Measurements from ENCODE around the gene SMIM28. TPM values are rescaled to one million over a fixed set of nuclear protein-coding genes. Genes with fewer than 3 reads are reported as not detected.

The SMIM28 gene
- polyA plus RNA-seq, result 9.6 TPM
- long read RNA-seq, donor 1, partial matches to known transcripts, result 0 of 1 reads
- long read RNA-seq, donor 1, other reads (novel, unspliced or antisense), result 0 of 1 reads
- long read RNA-seq, donor 2, transcript SMIM28-201 (2 exons, 855 nt), result major isoform, 6 of 6 reads
- long read RNA-seq, donor 2, partial matches to known transcripts, result 0 of 6 reads
- long read RNA-seq, donor 2, other reads (novel, unspliced or antisense), result 0 of 6 reads
- long read RNA-seq, donor 3, transcript SMIM28-201 (2 exons, 855 nt), result major isoform, 5 of 5 reads
- long read RNA-seq, donor 3, partial matches to known transcripts, result 0 of 5 reads
- long read RNA-seq, donor 3, other reads (novel, unspliced or antisense), result 0 of 5 reads
- long read RNA-seq, donor 4, result 0 reads
- long read RNA-seq, donor 5, transcript SMIM28-201 (2 exons, 855 nt), result major isoform, 6 of 6 reads
- long read RNA-seq, donor 5, partial matches to known transcripts, result 0 of 6 reads
- long read RNA-seq, donor 5, other reads (novel, unspliced or antisense), result 0 of 6 reads
- long read RNA-seq, donor 6, transcript SMIM28-201 (2 exons, 855 nt), result major isoform, 7 of 7 reads
- long read RNA-seq, donor 6, partial matches to known transcripts, result 0 of 7 reads
- long read RNA-seq, donor 6, other reads (novel, unspliced or antisense), result 0 of 7 reads
- long read RNA-seq, donor 7, partial matches to known transcripts, result 0 of 2 reads
- long read RNA-seq, donor 7, other reads (novel, unspliced or antisense), result 0 of 2 reads
- long read RNA-seq, donor 8, transcript SMIM28-201 (2 exons, 855 nt), result major isoform, 5 of 5 reads
- long read RNA-seq, donor 8, partial matches to known transcripts, result 0 of 5 reads
- long read RNA-seq, donor 8, other reads (novel, unspliced or antisense), result 0 of 5 reads
- long read RNA-seq, donor 9, transcript SMIM28-201 (2 exons, 855 nt), result major isoform, 10 of 10 reads
- long read RNA-seq, donor 9, partial matches to known transcripts, result 0 of 10 reads
- long read RNA-seq, donor 9, other reads (novel, unspliced or antisense), result 0 of 10 reads
- long read RNA-seq, donor 10, transcript SMIM28-201 (2 exons, 855 nt), result major isoform, 6 of 14 reads
- long read RNA-seq, donor 10, partial matches to known transcripts, result 8 of 14 reads
- long read RNA-seq, donor 10, other reads (novel, unspliced or antisense), result 0 of 14 reads
- long read RNA-seq, donor 11, transcript SMIM28-201 (2 exons, 855 nt), result major isoform, 6 of 12 reads
- long read RNA-seq, donor 11, partial matches to known transcripts, result 6 of 12 reads
- long read RNA-seq, donor 11, other reads (novel, unspliced or antisense), result 0 of 12 reads

- Histone ChIP-seq H3K27me3 (ENCODE audit: control insufficient read depth, insufficient read depth, low read length) (no peaks in the 10 kb centered on the region), H3K36me3 (ENCODE audit: control insufficient read depth, insufficient read depth, low read length) (no peaks in the 10 kb centered on the region), H3K4me3 (ENCODE audit: low read length) (no peak within 1 kb of the TSS), H3K9me3 (ENCODE audit: control insufficient read depth, low read depth, low read length) (no peaks in the 10 kb centered on the region), H3K4me1 (ENCODE audit: control insufficient read depth, insufficient read depth, low read length) (no peaks in the 10 kb centered on the region), H3K27ac (ENCODE audit: low read length) (no peak within 1 kb of the TSS)
- WGBS (ENCODE audit: insufficient coverage, low lambda C conversion rate), result 80% methylated on average over 1 of the region's 6 CpGs
- no peak for DNase-seq
Measured at GRCh38 chr6:138377844-138378243, at the start of gene SMIM28. Gene SMIM28, plus strand, starts transcription at chr6:138377905. Its CDS starts 168 bp downstream, at chr6:138378073.

- Histone ChIP-seq H3K4me3 (ENCODE audit: low read length) (no peak overlapping the region), H3K36me3 (ENCODE audit: control insufficient read depth, insufficient read depth, low read length) (no peaks in the 10 kb centered on the region), H3K9me3 (ENCODE audit: control insufficient read depth, low read depth, low read length) (no peaks in the 10 kb centered on the region), H3K4me1 (ENCODE audit: control insufficient read depth, insufficient read depth, low read length) (no peaks in the 10 kb centered on the region), H3K27me3 (ENCODE audit: control insufficient read depth, insufficient read depth, low read length) (no peaks in the 10 kb centered on the region), H3K27ac (ENCODE audit: low read length) (no peak overlapping the region)
- no peak for DNase-seq
- no CpG with 5 or more reads among the region's 3 CpGs for WGBS (ENCODE audit: insufficient coverage, low lambda C conversion rate)
Measured at GRCh38 chr6:138328210-138328609, 49.5 kb upstream of the SMIM28 start.

- H3K27me3 ChIP-seq (ENCODE audit: control insufficient read depth, insufficient read depth, low read length), result no peaks in the 10 kb centered on the region
- H3K36me3 ChIP-seq (ENCODE audit: control insufficient read depth, insufficient read depth, low read length), result no peaks in the 10 kb centered on the region
- no peak overlapping the region for H3K27ac ChIP-seq (ENCODE audit: low read length)
Measured at GRCh38 chr6:138330763-138331162, 46.9 kb upstream of the SMIM28 start.

GRCh38 chr6:138331444-138331843, 46.3 kb upstream of the SMIM28 start:
- Histone ChIP-seq H3K27me3 (ENCODE audit: control insufficient read depth, insufficient read depth, low read length) (no peaks in the 10 kb centered on the region), H3K9me3 (ENCODE audit: control insufficient read depth, low read depth, low read length) (no peaks in the 10 kb centered on the region), H3K36me3 (ENCODE audit: control insufficient read depth, insufficient read depth, low read length) (peaks cover 3% of the 10 kb centered on the region), H3K27ac (ENCODE audit: low read length) (no peak overlapping the region), H3K4me1 (ENCODE audit: control insufficient read depth, insufficient read depth, low read length) (no peaks in the 10 kb centered on the region), H3K4me3 (ENCODE audit: low read length) (no peak overlapping the region)
- no CpG with 5 or more reads among the region's 1 CpG for WGBS (ENCODE audit: insufficient coverage, low lambda C conversion rate)
- no peak for DNase-seq

More at GRCh38 chr6:138330763-138331162, 46.9 kb upstream of the SMIM28 start:
- Histone ChIP-seq H3K4me1 (ENCODE audit: control insufficient read depth, insufficient read depth, low read length) (no peaks in the 10 kb centered on the region), H3K4me3 (ENCODE audit: low read length) (no peak overlapping the region), H3K9me3 (ENCODE audit: control insufficient read depth, low read depth, low read length) (no peaks in the 10 kb centered on the region)
- no peak for DNase-seq
- WGBS (ENCODE audit: insufficient coverage, low lambda C conversion rate), result 100% methylated on average over 1 of the region's 1 CpG

GRCh38 chr6:138331984-138332383, 45.7 kb upstream of the SMIM28 start:
- H3K27me3 ChIP-seq (ENCODE audit: control insufficient read depth, insufficient read depth, low read length), result no peaks in the 10 kb centered on the region
- DNase-seq, result no peak
- H3K4me1 ChIP-seq (ENCODE audit: control insufficient read depth, insufficient read depth, low read length), result no peaks in the 10 kb centered on the region
- peaks cover 3% of the 10 kb centered on the region for H3K36me3 ChIP-seq (ENCODE audit: control insufficient read depth, insufficient read depth, low read length)
- H3K27ac ChIP-seq (ENCODE audit: low read length), result no peak overlapping the region
- no peak overlapping the region for H3K4me3 ChIP-seq (ENCODE audit: low read length)
- no CpG with 5 or more reads among the region's 2 CpGs for WGBS (ENCODE audit: insufficient coverage, low lambda C conversion rate)
- H3K9me3 ChIP-seq (ENCODE audit: control insufficient read depth, low read depth, low read length), result no peaks in the 10 kb centered on the region

- no peak overlapping the region for H3K4me3 ChIP-seq (ENCODE audit: low read length)
- H3K9me3 ChIP-seq (ENCODE audit: control insufficient read depth, low read depth, low read length), result no peaks in the 10 kb centered on the region
- DNase-seq, result no peak
- no peak overlapping the region for H3K27ac ChIP-seq (ENCODE audit: low read length)
- no peaks in the 10 kb centered on the region for H3K4me1 ChIP-seq (ENCODE audit: control insufficient read depth, insufficient read depth, low read length)
- WGBS (ENCODE audit: insufficient coverage, low lambda C conversion rate), result 100% methylated on average over 1 of the region's 14 CpGs
- no peaks in the 10 kb centered on the region for H3K27me3 ChIP-seq (ENCODE audit: control insufficient read depth, insufficient read depth, low read length)
- peaks cover 3% of the 10 kb centered on the region for H3K36me3 ChIP-seq (ENCODE audit: control insufficient read depth, insufficient read depth, low read length)
Measured at GRCh38 chr6:138334000-138334399, 43.7 kb upstream of the SMIM28 start.

GRCh38 chr6:138334963-138335362, 42.7 kb upstream of the SMIM28 start:
- H3K9me3 ChIP-seq (ENCODE audit: control insufficient read depth, low read depth, low read length), result no peaks in the 10 kb centered on the region
- H3K36me3 ChIP-seq (ENCODE audit: control insufficient read depth, insufficient read depth, low read length), result peaks cover 3% of the 10 kb centered on the region
- no peak overlapping the region for H3K27ac ChIP-seq (ENCODE audit: low read length)
- no peaks in the 10 kb centered on the region for H3K4me1 ChIP-seq (ENCODE audit: control insufficient read depth, insufficient read depth, low read length)
- no peak for DNase-seq
- no CpG with 5 or more reads among the region's 14 CpGs for WGBS (ENCODE audit: insufficient coverage, low lambda C conversion rate)
- no peaks in the 10 kb centered on the region for H3K27me3 ChIP-seq (ENCODE audit: control insufficient read depth, insufficient read depth, low read length)
- no peak overlapping the region for H3K4me3 ChIP-seq (ENCODE audit: low read length)

- no peak overlapping the region for H3K27ac ChIP-seq (ENCODE audit: low read length)
- no CpG with 5 or more reads among the region's 8 CpGs for WGBS (ENCODE audit: insufficient coverage, low lambda C conversion rate)
- DNase-seq, result no peak
- H3K36me3 ChIP-seq (ENCODE audit: control insufficient read depth, insufficient read depth, low read length), result peaks cover 3% of the 10 kb centered on the region
- H3K9me3 ChIP-seq (ENCODE audit: control insufficient read depth, low read depth, low read length), result no peaks in the 10 kb centered on the region
- no peaks in the 10 kb centered on the region for H3K4me1 ChIP-seq (ENCODE audit: control insufficient read depth, insufficient read depth, low read length)
- H3K4me3 ChIP-seq (ENCODE audit: low read length), result no peak overlapping the region
- H3K27me3 ChIP-seq (ENCODE audit: control insufficient read depth, insufficient read depth, low read length), result no peaks in the 10 kb centered on the region
Measured at GRCh38 chr6:138336221-138336620, 41.5 kb upstream of the SMIM28 start.

- WGBS (ENCODE audit: insufficient coverage, low lambda C conversion rate), result 100% methylated on average over 2 of the region's 4 CpGs
Measured at GRCh38 chr6:138337076-138337475, 40.6 kb upstream of the SMIM28 start.

GRCh38 chr6:138339024-138339423, 38.7 kb upstream of the SMIM28 start:
- H3K9me3 ChIP-seq (ENCODE audit: control insufficient read depth, low read depth, low read length), result no peaks in the 10 kb centered on the region
- H3K4me3 ChIP-seq (ENCODE audit: low read length), result no peak overlapping the region
- WGBS (ENCODE audit: insufficient coverage, low lambda C conversion rate), result no CpG with 5 or more reads among the region's 1 CpG
- no peak overlapping the region for H3K27ac ChIP-seq (ENCODE audit: low read length)
- no peaks in the 10 kb centered on the region for H3K27me3 ChIP-seq (ENCODE audit: control insufficient read depth, insufficient read depth, low read length)
- H3K36me3 ChIP-seq (ENCODE audit: control insufficient read depth, insufficient read depth, low read length), result peaks cover 3% of the 10 kb centered on the region
- no peaks in the 10 kb centered on the region for H3K4me1 ChIP-seq (ENCODE audit: control insufficient read depth, insufficient read depth, low read length)
- DNase-seq, result no peak

More at GRCh38 chr6:138337076-138337475, 40.6 kb upstream of the SMIM28 start:
- DNase-seq, result no peak
- Histone ChIP-seq H3K4me3 (ENCODE audit: low read length) (no peak overlapping the region), H3K9me3 (ENCODE audit: control insufficient read depth, low read depth, low read length) (no peaks in the 10 kb centered on the region), H3K36me3 (ENCODE audit: control insufficient read depth, insufficient read depth, low read length) (peaks cover 3% of the 10 kb centered on the region), H3K27me3 (ENCODE audit: control insufficient read depth, insufficient read depth, low read length) (no peaks in the 10 kb centered on the region), H3K4me1 (ENCODE audit: control insufficient read depth, insufficient read depth, low read length) (no peaks in the 10 kb centered on the region), H3K27ac (ENCODE audit: low read length) (no peak overlapping the region)

Measured in large intestine (tissue), 12 donors.